Stimulated activated CD4-positive, alpha-beta T cell treated with anti-CD3 and anti-CD28 coated beads, Interleukin-1b, Interleukin-23, amount 100 ng/mL, for 48 hours (primary cell): ENCODE results near the gene TMEM248.
"Not testable (repeated sequence)": the region's sequence is repeated elsewhere in the genome, so short reads cannot be mapped to it uniquely, and the experiment has no call there.

Experiments used
- DNase-seq: peaks from one replicate; pipeline ENCODE4 v3.0.0-alpha.2; 2020

The TMEM248 gene

DNA sequence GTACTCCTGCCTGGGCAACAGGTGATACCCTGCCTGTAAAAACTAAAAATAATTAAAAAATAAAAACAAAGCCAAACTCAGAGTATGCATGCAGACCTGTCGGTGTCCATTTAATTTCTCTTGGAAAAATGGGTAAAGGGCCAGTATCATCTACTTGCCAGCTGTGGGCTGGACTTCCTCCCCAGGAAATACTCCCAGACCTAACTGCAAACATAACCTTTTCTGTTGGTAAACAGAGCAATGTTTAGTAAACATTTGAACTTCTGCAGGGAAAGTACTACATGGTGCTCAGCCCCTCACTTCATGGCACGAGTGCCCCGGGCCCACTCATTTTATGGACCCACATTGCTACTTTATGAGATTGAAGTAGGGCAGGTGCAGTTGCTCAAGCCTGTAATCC is 10.2 kb upstream of the TMEM248 start:
- DNase-seq, result no peak

DNA sequence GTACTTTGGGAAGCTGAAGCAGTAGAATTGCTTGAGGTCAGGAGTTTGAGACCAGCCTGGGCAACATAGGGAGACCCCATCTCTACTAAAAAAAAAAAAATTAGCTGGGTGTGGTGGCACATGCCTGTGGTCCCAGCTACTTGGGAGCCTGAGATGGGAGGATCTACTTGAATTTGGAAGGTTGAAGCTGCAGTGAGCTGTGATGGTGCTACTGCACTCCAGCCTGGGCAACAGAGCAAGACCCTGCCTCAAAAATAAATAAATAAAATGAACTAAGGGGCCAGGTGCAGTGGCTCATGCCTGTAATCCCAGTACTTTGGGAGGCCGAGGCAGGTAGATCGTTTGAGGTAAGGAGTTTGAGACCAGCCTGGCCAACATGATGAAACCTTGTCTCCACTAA is 9.8 kb upstream of the TMEM248 start:
- DNase-seq, result not testable (repeated sequence)

DNA sequence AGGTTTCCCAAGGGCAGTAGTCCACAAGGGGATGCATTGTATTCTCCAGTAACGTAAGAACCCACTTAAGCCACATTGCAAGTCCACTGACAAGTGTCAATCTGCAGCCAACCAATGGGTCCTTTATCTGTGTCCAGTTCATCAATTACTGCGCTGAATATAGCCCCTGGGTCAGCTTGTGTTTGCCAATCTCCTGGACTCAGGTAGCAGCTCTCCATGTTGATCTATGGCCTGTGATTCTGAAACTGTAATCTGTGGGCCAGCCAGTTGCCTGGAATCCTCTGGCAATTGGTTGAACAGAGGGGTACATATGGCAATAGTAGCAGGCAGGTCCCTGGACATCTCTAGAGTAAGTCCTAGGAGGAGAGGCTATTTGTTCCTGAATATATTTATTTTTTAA is 8.8 kb upstream of the TMEM248 start:
- no peak for DNase-seq

DNA sequence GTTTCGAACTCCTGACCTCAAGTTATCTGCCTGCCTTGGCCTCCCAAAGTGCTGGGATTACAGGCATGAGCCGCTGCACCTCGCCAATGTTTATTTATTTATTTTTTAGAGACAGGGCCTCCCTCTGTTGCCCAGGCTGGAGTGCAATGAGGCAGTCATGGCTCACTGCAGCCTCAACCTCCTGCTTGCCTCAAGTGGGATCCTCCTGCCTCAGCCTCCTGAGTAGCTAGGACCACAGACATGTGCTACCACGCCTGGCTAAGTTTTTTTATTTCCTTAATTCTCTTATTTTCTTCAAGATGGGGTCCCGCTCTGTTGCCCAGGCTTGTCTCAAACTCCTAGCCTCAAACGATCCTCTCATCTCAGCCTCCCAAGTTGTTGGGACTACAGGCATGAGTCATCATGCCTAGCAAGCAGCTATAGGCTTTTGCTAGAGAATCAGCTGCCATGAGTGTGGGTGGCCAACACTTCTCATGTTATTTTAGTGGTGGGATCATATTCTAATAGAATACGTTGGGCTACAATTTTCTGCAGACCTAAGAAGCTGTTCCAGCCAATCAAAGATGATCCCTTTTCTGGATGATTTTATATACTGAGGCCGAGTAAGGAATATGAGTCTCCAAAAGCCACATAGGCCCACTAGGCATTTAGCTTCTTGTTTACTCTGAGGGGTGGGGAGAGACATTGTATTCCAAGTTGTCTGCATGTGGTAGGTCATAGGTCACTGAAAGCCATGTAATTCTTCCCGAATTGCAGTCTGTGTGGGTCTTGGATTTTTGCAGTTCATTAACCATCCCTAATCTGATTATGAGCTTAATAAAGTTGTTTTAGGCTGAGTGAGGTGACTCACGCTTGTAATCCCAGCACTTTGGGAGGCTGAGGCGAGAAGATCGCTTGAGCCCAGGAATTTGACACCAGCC is 7.6 kb upstream of the TMEM248 start:
- no peak for DNase-seq

DNA sequence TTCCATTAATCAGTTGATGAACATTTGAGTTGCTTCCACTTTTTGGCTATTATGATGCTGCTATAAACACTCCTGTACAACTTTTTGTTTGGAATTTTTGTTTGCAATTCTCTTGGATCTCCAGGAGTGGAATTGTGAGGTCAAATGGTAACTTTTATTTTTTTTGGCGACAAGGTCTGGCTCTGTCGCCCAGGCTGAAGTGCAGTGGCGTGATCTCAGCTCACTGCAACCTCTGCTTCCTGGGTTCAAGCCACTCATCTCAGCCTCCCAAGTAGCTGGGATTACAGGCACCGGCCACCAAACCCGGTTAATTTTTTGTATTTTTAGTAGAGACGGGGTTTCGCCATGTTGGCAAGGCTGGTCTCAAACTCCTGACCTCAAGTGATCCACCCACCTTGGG is 3.1 kb upstream of the TMEM248 start:
- DNase-seq, result not testable (repeated sequence)

DNA sequence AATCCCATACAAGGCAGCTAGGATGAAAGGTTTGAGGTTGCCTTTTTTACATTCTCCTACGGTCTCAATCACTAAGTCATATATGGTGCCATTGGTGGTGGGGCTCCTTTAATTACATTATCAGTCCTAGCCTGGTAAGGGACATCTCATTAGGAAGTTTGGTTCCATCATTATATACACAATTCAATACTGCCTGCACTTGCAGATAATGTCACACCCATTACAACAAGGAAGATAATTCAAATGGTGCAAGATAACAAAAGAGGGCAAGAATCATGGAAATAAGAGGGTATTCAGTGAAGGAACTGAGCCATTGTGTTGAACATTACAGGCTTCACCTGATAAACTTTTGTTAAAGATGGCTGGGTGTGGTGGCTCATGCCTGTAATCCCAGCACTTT is 1.7 kb upstream of the TMEM248 start:
- no peak for DNase-seq

DNA sequence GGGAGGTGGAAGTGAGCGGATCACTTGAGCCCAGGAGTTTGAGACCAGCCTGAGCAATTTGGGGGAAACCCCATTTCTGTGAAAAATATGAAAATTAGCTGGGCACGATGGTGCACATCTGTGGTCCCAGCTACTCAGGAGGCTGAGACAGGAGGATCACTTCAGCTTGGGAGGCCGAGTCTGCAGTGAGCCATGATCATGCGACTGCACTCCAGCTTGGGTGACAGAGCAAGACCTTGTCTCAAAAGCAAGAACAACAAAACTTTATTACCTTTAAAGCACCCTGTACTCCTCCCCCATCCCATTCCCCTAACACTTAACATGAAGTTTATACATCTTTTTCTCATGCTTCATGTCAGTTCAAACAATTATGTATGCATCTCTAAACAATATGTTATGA is 1.3 kb upstream of the TMEM248 start:
- no peak for DNase-seq

DNA sequence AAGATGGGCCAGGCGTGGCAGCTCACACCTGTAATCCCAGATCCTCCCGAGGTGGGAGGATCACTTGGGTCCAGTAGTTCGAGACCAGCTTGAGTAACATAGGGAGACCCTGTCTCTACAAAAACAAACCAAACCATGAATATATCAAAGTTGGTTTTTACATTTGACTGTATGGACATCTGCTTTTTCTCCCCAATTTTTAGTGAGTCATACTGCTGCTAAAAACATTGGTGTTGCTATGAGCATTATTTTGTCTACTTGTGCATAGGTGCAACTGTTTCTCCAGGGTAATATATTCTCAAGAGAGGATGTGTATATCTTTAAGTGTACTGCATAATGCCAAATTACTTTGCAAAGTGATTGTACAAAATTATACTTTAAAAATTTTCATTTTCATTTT is 769 bp upstream of the TMEM248 start:
- no peak for DNase-seq

DNA sequence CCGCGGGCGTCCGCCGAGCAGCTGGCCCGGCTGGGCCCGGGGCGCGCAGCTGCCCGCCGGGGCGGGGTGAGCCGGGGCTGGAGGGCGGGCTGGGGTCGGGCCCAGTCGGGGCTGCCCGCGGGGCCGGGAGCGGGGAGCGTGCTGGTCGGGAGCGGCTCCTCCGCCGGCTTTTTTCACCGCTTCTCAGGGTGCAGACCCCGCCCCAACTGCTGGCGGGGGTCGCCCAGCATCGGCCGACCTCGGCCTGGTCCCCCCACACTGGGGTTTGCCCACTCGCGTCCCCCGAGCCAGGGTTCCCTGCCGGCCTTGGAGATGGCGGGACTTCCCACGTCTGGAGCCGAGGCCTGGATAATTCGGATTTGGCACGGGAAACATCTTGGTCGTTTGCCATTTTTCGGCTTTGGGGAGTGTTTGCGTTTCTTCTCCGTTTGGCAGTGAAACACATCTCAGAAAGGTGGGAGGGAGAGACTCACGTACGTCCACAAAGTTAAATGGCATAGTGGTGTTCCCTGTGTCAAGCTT is 432 bp downstream of the TMEM248 start:
- no peak for DNase-seq

DNA sequence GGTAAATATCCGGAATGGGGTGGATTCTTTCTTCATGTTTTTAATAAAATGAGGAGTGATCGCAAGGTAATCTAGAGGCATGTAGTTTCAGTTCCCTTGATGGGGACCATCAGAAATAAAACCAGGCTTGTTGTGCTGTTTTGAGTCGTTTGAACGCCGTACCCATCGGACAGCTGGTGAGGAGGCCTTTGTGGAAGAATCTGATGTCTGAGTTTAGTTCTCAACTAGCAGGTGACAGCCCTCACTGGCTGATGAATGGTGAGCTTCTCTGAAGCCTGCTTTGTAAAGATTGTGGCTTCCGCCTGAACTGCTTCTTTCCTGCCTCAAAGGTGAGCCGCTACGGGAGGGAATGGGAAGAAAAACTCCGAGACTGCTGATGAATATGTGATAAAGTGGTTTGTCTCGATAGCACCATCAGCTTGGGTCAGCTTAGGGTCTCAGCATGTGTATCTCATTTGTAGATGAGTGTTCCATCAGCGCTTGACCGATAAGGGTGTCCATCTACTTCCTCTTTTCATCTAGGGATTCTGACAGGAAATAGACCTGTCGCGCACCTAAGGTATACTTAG is 977 bp downstream of the TMEM248 start:
- no peak for DNase-seq

DNA sequence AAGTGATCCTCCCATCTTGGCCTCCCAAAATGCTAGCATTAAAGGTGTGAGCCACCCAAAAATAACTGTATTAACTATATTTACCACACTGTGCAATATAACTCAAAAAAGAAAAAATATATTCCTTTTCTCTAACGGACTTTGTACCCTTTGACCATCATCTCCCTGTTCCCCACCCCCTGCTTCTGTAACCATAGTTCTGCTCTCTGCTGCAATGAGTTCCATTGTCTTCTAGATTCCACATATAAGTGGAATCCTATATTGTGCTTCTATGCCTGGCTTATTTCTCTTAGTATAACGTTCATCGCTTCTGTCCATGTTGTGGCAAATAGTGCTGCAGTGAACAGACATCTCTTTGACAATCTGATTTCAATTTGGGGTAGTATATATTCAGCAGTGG is 4.2 kb downstream of the TMEM248 start:
- no peak for DNase-seq

DNA sequence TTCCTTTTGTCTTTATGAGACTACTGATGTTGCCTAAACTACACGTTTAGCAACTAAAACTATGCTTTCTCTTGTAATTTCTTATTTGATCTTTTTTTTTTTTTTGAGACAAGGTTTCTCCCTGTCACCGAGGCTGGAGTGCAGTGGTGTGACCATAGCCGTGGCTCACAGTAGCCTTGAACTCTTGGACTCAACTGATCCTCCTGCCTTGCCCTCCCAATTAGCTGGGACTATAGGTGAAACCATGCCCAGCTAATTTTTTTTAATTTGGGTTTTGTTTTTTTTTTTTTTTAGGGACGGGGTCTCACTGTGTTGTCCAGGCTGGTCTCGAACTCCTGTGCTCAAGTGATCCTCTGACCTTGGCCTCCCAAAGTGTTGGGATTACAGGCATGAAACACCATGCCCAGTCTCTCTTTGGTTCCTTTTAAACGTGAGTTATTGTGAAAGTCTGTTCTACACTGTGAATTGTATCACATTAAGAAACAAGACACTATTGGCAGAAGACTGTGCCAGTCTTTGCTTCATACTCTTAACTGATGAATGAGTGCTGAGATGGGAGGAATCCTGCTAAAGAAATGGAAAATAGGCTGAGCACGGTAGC is 6.4 kb downstream of the TMEM248 start:
- DNase-seq, result no peak

DNA sequence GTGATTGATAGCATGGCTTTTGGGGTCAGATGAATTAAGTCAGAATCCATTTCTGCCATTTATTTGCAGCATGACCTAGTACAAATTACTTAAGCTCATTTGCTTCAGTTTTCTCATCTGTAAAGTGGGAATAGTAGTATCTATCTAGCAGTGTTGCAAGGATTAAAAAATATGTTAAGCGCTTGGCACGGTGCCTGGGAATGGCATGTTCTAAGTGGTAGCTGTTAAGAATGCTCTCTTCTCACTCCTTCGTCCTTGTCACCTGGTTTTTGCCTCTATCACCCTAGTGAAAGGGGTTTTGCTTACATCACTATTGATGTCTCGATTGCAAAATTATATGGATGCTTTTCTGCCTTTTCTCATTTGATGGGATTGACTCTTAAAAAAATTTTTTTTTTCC is 7.4 kb downstream of the TMEM248 start:
- no peak for DNase-seq

DNA sequence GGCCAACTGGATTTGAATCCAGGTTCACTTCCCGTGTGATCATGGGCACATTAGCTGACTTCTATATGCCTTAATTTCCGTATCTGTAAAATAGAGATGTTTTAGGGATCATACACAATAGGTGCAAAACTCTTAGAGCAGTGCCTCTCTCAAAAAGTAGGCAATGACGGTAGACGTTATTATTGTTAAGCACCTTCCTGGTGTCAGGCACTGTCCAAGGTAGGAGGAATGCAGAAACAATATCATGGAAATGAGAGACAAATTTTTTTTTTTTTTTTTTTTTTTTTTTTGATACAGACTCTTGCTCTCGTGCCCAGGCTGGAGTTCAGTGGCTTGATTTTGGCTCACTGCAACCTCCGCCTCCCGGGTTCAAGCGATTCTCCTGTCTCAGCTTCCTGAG is 8.1 kb downstream of the TMEM248 start:
- DNase-seq, result no peak

DNA sequence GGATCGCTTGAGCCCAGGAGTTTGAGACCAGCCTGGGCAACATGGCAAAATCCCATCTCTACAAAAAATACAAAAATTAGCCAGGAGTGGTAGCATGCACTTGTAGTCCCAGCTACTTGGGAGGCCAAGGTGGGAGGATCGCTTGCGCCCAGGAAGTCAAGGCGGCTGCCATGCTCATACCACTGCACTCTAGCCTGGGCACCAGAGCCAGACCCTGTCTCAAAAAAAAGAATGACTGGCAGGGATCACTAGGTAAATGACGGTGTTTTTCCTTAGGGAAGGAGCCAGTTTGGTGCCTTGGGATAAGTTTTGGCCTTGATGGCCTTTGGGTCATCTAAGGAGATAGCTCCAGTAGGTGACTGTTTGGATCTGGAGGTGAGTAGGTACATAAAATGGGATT is 8.9 kb downstream of the TMEM248 start:
- DNase-seq, result no peak

DNA sequence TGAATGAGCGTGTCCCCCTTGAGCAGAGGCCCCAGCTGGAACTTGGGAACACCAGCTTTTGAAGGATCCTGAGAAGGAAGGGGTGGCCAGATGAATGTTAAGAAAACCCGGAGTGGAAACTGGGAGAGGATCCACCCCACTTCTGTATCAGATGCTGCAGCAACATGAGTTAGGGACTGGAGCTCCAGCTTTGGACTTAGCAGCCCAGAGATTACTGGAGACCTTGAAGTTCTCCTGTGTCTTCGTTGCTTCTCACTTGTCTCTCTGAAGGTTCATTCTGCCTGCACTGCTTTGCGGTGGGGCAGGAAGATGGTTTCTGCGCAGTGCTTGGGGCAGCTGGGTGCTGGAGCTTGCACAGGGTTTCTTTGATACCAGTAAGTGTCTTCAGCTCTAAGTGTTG is 9.3 kb downstream of the TMEM248 start:
- no peak for DNase-seq

DNA sequence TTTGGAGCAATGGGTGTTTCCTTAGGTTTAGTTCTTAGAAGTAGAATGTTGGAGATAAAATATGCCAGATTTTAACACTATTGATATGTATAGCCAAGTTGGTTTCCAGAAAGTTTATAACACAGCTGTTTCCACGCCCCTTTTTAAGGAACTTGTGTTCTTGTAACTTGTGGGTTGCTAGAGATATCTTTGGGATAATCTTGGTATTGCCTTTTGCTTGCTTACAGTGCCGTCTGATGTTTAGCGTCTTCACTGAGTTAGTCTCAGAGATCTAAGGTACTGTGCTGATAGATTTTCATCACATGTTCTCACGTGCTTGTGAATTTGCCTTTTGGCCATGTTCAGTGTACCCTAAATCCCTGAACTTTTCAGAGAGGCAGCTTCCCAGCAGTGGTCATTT is 12.4 kb downstream of the TMEM248 start:
- no peak for DNase-seq

DNA sequence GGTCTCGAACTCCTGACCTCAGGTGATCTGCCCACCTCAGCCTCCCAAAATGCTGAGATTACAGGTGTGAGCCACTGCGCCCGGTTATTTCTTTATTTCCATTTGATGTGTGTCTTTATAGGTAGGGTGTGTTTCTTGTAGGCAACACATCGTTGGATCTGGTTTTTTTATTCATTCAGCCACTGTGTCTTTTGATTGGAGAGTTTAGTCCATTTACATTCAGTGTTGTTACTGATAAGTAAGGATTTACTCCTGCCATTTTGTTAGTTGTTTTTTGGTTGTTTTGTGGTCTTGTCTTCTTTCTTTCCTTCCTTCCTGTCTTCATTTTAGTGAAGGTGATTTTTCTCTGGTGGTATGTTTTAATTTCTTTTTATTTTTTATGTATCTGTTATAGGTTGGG is 16.9 kb downstream of the TMEM248 start:
- DNase-seq, result no peak

DNA sequence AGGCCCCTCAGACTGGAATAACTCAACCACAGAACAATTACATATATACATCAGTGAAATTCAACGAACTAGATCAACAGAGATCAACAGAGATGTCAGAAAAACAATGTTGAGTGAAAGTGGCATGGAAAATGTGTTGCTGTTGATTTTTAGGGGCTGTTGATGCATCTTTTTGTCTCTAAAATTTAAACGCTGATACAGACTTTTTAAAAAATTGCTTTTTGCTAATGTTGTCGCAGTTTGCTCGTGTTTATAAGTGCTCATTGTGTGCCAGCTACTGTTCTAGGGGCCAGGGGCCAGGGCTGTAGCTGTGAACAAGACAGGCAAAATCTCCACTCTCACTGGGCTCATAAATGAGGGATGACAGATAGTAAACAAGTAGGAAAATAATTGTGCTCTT is 18.3 kb downstream of the TMEM248 start:
- DNase-seq, result no peak

DNA sequence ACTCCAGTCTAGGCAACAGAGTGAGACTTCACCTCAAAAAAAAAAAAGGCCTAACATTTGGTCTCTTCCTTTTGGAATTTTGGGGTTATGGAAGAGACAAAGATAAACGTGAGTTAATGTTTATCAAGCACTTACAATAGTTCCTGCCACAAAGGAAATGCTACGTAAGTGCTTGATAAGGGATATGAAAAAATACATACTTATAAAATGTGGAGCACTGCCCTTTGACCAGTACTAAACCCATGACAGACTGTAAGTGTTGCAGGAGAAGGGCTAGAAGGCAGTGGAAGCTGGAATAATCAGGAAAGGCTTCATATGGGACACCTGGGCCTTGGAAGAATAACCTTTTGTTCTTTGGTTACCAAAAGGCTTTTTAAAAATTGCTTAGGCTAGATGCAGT is 25.5 kb downstream of the TMEM248 start:
- no peak for DNase-seq

DNA sequence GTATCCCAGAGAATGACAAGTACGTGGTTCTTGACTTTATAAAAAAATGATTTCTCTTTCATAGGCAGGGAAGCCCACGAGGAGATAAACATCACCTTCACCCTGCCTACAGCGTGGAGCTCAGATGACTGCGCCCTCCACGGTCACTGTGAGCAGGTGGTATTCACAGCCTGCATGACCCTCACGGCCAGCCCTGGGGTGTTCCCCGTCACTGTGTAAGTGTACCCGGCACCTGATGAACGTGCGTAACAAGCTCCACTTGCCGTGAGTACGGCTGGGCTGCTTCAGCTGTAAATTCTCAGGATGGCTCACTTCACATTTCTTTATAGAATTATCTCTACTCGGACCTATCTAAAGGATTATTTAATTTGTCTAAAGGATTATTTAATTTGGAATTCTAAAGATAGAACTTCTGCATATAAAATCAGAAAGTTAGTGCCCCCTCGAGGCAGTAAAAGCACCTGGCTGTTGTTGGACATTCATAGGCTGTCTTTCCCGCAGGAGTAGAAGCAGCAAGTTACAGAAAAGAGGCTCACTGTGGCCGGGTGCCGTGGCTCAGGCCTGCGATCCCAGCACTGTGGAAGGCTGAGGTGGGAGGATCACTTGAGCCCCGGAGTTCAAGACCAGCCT is 27.6 kb downstream of the TMEM248 start:
- no peak for DNase-seq

DNA sequence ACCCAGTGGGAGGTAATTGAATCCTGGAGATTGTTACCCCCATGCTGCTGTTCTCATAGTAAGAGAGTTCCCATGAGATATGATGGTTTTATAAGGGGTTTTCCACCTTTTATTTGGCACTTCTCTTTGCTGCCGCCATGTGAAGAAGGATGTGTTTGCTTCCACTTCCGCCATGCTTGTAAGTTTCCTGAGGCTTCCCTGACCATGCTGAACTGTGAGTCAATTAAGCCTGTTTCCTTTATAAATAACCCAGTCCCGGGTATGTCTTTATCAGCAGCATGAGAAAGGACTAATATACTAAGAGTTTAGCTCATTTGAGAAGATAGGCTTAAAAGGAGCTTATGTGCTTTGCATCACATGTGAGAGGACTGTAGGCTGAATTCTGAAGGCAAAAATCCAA is 29.3 kb downstream of the TMEM248 start:
- DNase-seq, result no peak

DNA sequence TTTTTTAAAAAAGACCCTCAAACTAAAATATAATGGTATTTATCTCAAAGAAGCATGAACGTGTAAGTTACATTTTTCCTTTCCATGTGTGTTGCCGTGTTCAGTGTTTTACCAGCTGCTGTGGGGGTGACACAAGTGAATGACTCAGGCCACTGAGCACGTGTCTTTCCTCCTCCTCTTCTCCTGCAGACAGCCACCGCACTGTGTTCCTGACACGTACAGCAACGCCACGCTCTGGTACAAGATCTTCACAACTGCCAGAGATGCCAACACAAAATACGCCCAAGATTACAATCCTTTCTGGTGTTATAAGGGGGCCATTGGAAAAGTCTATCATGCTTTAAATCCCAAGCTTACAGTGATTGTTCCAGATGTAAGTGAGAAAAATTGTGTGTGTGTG is 29.7 kb downstream of the TMEM248 start:
- DNase-seq, result no peak
